GM15510 (cell line): Measurements from ENCODE around the gene RBP5.

Experiments
- POLR2A ChIP-seq: IDR thresholded peaks from 3 replicates; pipeline ENCODE4 v1.6.1; 2011; ENCODE audit warnings: borderline replicate concordance; ENCODE audit not compliant: insufficient read length; ENCODE audit errors: extremely low read depth

The RBP5 gene

DNA sequence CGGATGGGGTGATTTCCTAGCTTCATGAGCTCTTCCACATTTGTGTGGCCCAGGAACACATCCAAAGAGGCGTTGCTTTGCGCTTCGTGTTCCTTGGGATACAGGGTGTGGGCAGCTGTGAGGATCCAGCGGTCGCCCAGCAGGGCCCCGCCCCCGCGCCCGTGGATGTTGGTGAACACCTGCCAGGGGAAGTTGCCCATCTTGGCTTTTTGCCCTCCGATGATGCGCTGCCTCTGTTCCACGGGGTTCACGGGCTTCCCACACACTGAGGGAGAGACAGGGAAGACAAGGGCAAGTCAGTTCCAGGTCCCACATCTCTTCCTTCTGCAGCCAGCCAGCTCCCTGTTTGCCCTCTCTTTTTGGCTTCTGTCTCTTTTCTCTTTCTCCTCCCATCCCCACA is 47.7 kb downstream of the RBP5 start:
- TF ChIP-seq POLR2A = no peak

DNA sequence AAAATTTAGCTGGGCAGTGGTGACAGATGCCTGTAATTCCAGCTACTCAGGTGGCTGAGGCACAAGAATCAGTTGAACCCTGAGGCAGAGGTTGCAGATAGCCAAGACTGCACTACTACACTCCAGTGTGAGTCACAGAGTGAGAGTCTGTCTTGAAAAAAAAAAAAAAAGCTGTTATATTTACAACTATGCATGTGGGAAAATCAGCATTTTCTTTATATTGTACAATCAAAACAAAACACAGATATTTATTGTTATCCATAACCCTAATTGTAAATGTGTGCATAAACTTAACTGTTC is 48.9 kb downstream of the RBP5 start:
- no peak for TF ChIP-seq POLR2A

DNA sequence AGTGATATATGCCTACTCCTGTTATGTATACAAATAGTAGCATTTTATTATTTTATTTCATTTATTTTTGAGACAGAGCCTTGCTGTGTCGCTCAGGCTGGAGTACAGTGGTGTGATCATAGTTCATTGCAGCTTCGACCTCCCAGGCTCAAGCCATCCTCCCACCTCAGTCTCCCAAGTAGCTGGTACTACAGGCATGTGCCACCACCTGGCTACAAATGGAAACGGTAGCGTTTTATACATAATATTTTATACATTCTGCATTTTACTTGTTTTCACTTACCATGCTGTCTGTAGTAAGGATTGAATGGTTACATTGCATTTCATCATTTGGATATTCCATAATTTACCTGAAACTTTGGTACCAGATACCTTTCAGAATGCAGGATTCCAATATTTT is 50.5 kb downstream of the RBP5 start:
- no peak for TF ChIP-seq POLR2A

DNA sequence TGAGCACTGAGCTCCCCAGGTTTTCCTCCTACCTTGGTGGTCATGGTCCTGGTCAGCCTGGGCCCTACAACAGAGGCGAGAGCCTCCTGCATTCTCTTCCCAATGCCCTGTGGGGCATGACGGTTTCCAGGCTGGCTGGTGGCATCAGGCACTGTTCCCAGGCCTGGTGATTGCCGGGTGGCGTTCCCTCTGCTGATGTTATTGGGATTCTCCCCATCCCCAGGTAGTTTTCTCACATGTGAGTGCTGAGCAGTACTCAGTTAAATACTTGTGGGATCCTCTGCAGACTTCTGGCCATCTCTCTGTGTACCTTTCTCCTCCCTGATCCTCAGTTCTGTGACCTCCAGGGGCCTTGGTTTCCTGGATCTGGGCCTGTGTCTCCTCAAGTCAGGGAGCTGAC is 52.2 kb downstream of the RBP5 start:
- no peak for TF ChIP-seq POLR2A

DNA sequence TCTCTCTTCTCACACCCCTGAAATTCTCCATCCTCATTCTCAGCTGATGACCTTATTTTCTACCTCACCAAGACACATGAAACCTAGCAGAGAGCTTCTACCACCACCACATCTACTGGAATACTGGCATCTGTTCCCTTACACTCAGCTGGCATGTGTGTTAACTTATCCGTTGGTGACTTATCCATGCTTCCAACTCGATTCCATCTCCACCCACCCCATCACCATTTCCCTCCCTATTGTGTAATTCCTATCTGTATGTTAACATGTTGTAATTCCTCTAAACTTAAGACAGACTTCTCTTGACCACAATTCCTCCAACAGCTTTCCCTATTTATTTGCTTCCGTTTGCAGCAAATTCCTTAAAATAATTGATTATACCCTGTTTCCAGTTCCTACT is 52.8 kb downstream of the RBP5 start:
- no peak for TF ChIP-seq POLR2A

DNA sequence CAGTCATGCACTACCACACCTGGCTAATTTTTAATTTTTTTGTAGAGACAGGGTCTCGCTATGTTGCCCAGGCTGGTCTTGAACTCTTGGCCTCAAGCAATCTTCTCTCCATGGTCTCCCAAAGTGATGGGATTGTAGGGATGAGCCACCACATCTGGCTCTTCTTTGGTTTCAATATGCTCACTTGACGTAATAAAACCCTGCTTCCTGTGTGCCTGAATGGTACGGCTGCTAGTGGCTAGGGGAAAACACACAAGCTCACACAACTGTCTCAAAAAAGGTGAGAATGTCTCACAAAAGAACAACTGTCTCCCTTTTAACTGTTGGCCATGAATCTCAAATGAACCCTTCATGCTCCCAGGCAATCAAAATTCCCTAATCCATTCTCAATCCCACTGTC is 53.2 kb downstream of the RBP5 start:
- TF ChIP-seq POLR2A = no peak

DNA sequence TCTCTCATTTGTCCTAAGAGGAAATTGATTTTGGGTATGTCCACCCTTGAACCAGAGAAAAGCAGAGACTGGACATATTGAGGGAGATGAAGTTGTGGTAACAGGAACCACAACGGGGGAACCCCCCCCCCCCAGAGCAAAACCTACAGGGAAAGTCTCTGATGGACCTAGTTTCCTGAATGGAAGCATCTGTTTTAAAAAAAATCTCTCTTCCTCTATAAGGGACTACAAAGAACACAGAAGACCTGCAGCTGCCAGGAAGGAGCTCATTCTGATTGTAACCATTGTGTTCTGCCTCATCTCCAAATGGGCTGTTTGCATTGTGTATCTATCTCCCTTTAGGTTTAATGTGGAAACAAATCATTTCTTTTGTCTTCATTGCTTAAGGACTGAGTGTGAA is 54.7 kb downstream of the RBP5 start:
- TF ChIP-seq POLR2A = no peak
